ENCODE measurements around the gene FNDC5.
A peak's percentile ranks its signal among the peaks of the same experiment; 100 is the strongest.
"Not testable (repeated sequence)": the region's sequence is repeated elsewhere in the genome, so short reads cannot be mapped to it uniquely, and the experiment has no call there.

FNDC5 gene

GRCh38 chr1:32870615-32871363, at the start of gene FNDC5:
FNDC5 (minus strand) TSS chr1:32870912.
- no peak for DNase-seq

- DNase-seq = peak; percentile 15
Measured at GRCh38 chr1:32919811-32920733, 49.4 kb upstream of the FNDC5 start.

- DNase-seq = no peak
Measured at GRCh38 chr1:32918179-32918578, 47.5 kb upstream of the FNDC5 start.

DNA sequence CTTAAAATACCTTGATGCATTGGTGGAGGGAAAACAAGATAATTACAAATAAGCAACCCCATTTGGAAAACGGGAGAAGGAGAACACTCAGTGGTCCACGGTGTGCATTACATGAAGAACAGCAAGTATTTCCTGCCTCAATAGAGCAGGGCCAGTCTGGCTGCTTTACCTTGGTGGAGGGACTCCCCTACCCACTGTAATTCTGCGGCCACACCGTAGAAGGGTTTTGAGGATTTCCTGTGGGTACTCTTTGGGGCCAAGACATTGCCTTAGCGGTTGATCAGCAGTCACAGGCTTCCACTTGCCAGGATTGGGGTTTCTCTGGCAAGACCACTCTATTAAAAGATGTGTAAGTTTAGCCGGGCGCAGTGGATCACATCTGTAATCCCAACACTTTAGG, 46.8 kb upstream of the FNDC5 start:
- DNase-seq = no peak

DNA sequence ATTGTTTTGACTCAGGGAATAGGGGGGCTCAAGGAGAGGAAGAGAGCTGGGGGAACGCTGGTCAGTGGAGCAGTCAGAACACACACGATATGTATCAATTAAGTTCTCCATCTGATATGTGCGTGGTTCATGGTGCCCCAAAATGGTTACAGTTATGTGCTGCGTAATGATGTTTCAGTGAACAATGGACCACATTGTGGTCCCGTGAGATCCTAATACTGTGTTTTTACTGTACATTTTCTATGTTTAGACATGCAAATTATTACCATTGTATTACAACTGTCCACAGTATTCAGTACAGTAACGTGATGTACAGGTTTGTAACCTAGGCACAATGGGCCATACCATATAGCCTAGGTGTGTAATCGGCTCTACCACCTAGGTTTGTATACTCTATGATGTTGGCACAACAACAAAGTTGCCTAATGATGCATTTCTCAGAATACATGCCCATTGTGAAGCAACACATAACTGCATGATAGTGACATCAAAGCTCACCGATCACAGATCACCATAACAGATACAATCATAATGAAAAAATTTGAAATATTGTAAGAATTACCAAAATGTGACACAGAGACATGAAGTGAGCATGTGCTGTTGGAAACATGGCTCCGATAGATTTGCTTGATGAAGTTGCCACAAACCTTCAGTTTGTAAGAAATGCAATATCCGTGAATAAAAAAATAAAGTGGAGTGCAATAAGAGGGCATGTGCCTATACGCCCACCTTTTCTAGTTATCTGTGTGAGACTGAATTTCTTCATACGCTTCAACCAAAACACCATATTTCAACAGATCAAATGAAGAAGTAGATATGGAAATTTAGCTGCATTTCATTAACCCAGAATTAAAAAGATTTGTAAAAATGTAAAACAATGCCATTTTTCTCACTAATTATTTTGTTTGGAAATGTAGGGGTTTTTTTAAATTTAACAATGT, 45.3 kb upstream of the FNDC5 start:
- no peak for DNase-seq

DNA sequence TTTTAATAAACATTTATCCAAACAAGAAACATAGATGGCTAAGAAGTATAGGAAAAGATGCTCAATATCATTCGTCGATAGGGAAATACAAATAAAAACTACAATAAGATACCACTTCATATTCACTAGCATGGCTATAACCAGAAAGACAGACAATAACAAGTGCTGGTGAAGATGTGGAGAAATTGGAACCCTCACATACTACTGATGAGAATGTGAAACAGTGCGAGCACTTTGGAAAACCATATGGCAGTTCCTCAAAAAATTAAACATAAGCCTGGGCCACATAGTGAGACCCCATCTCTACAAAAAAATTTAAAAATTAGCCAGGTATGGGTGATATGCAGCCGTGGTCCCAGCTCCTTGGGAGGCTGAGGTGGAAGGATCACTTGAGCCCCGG, 39.6 kb upstream of the FNDC5 start:
- no peak for DNase-seq

GRCh38 chr1:32907435-32907834, 36.7 kb upstream of the FNDC5 start:
- DNase-seq = no peak

DNA sequence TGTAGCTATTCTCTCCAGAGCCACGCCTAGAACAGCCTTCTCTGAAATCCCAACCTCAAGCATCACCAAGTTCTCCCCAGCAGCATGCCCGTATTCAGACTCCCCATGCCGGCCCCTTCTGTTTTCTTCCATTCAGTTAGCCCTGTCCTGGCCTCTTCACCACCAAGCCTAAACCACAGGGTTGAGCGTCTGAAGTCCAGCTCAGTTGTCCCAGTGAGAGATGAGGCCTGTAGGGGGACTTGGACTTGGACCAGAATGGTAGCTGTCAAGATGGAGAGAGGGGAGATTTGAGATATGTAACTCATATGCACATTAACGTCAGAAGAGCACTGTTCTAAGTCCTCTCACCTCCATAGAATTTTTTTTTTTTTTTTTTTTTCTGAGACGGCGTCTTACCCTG, 35.9 kb upstream of the FNDC5 start:
- DNase-seq = no peak

DNA sequence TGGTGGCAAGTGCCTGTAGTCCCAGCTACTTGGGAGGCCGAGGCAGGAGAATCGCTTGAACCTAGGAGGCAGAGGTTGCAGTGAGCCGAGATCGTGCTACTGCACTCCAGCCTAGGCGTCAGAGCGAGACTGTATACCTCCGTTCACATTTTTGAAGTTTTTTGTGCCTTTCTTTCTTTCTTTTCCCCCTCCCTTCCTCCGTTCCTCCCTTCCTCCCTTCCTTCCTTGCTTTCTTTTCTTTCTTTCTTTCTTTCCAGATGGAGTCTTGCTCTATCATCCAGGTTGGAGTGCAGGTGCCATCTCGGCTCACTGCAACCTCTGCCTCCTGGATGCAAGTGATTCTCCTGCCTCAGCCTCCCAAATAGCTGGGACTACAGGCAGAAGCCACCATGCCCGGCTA, 34.9 kb upstream of the FNDC5 start:
- not testable (repeated sequence) for DNase-seq

- no peak for DNase-seq
Measured at GRCh38 chr1:32904797-32905196, 34.1 kb upstream of the FNDC5 start.

- DNase-seq = no peak
Measured at GRCh38 chr1:32903991-32904785, 33.5 kb upstream of the FNDC5 start.

DNA sequence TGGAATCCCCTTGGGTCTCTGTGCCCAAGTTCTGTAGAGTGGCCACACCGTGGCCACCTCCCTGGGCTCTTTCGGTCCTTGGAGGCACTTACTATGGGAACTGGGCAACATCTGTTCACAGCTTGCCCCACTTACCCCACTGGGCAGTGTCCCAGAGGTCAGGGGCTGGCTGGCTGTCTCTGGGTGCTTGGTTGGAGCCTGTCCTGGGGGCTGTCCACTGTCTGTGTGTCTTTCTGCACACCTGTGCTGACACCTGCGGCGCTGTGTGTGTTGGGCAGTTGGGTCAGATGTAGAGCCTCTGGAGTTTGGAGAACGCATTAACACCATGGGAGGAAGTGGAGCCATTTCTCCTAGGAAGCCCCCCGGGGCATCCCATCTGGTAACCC, 31.8 kb upstream of the FNDC5 start:
- no peak for DNase-seq

DNA sequence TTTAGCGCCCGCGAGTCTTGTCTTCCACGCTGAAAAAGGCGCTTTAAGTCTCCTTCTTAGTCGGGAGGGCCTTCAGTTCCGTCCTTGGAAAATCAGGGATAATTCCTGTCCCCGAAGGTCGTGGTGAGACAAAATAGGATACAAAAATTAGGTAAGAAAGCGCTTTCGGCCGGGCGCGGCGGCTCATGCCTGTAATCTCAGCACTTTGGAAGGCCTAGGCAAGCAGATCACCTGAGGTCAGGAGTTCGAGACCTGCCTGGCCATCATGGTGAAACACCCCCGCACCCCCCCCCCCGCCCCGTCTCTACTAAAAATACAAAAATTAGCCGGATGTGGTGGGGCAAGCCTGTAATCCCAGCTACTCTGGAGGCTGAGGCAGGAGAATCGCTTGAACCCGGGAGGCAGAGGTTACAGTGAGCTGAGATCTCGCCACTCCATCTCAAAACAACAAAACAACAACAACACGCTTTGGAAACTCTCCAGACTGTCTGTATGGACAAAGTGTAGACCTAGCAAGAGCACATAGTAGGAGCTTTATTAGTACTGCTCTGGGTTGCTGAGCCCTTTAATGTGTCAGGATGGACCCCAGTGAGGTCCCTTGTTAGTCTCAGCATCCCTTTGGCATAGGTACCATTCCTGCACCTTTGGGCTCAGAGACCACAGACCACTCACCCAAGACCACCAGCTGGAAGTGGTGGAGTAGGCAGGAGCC, 31.3 kb upstream of the FNDC5 start:
- no peak for DNase-seq

DNA sequence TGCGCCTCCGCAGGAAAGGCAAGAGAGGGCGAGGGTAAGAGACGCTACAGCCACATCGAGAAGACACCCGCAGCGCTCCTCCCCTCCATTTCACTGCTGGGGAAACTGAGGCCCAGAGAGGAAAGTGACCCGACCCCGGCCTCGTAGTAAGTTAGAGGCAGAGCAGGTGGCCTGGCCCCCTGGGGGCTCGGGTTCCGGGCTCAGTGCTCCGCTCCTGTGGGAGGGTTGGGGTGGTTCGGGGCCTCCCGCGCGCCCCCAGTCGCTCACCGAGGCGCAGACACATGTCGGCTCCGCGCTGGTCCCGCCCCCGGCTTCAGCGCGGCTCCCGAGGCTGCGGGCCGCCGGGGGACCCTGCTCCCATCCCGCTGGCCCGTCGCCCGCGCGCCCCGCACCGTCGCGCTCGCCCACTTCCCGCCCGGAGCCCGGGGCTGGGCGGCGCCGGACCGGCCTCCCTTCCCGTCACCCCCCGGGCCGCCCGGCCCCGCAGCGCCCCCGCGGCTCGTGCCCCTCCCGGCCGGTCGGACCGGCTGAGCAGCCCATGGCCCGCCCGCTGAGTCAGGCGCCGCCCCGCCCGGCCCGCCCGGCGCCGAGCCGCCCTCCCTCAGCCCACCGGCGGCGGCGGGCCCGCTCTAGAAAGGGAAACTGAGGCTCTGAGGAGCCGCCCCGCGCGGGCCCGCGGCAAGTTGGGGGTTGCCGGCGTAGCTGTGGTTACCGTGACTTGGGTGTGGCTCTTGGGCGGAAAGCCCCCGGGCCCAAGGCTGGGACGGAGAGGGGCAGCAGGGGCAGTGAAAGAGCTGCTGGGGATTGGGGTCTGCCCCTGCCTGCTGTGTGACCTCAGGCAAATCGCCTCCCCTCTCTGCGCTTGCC, 30.5 kb upstream of the FNDC5 start, which contains the start of gene TMEM54:
Gene TMEM54, minus strand, starts transcription at position 434 of the 867 bp plus-strand sequence. Its CDS starts 151 bp downstream, at position 283.
- peak; percentile 27 for DNase-seq

- DNase-seq = no peak
Measured at GRCh38 chr1:32900371-32900955, 29.8 kb upstream of the FNDC5 start.

GRCh38 chr1:32899586-32900296, 29.0 kb upstream of the FNDC5 start:
- DNase-seq = no peak

DNA sequence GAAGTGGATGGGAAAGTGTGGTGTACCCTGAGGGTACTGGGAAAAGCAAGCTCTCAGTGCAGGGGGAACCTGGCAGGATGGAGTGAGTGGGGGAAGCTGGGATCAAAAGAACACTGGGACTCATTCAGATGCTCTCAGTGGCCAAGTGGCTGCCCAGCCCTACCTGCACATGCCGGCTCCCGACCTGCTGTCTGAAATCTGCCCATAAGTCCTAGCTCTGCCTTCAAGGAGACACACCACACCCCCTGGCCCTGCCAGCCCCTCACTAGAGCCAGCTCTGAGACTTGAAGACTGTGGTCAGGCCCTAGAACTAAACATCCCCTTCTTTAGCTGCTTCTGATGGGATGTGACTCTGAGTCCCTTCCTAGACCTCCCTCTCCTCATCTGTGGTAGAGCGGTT, 28.2 kb upstream of the FNDC5 start:
- DNase-seq = no peak

- no peak for DNase-seq
Measured at GRCh38 chr1:32898056-32898455, 27.3 kb upstream of the FNDC5 start.

All from HCEC 1CT (cell line).